NCI-H2081 treated with DMSO at 0.1 percent for 48 hours (cell line): ENCODE measurements around the gene TRIP13.
"Not testable (repeated sequence)": the region's sequence is repeated elsewhere in the genome, so short reads cannot be mapped to it uniquely, and the experiment has no call there.

ENCODE experiments used
- DNase-seq: peaks from one replicate; lab custom pipeline; 2025; lab: John Stamatoyannopoulos, UW

TRIP13 gene

GRCh38 chr5:872301-872700 lies 20.4 kb upstream of the TRIP13 start:
- no peak for DNase-seq

- DNase-seq, result no peak
Measured at GRCh38 chr5:873328-873727, 19.4 kb upstream of the TRIP13 start.

DNA sequence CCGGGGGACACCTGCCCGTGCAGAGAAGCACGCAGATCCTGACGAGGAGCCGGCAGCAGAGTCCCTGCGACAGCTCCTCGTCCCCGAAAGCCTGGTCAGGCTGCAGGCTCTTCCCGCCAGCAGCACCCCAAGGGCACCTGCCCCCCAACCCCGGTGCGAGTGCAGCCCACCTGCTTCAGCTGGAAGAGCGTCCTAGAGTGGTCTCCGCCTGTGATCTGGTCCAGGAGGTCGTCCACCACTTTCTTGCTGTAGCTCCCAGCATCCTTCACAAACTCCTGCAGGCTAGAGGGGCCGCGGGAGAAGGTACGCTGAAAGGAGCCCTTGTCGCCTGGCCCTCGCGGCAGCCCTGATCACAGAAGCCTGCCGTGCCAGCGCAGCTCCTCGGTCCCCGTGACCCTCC lies 16.8 kb upstream of the TRIP13 start:
- no peak for DNase-seq

- DNase-seq, result no peak
Measured at GRCh38 chr5:876398-877365, 16.0 kb upstream of the TRIP13 start.

DNA sequence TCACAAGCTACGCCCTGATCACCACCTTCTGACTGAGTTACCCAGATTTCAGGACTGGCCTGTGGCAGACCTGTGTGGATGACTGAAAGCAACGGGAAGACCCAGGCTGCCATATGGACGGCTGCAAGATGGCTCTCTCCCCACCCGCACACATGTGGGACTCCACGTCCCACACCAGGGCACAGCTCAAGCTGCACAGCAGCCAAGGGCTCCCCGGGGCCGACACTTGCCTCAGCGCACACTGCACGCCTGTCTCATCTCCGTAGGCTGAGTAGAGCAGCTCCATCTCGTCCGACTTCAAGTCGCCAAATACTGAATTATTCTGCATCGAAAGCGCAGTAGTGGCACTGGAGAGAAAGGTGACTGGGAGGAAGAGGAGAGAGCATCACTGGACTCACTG lies 14.6 kb upstream of the TRIP13 start:
- no peak for DNase-seq

GRCh38 chr5:878677-879076 lies 14.0 kb upstream of the TRIP13 start:
- DNase-seq, result not testable (repeated sequence)

DNA sequence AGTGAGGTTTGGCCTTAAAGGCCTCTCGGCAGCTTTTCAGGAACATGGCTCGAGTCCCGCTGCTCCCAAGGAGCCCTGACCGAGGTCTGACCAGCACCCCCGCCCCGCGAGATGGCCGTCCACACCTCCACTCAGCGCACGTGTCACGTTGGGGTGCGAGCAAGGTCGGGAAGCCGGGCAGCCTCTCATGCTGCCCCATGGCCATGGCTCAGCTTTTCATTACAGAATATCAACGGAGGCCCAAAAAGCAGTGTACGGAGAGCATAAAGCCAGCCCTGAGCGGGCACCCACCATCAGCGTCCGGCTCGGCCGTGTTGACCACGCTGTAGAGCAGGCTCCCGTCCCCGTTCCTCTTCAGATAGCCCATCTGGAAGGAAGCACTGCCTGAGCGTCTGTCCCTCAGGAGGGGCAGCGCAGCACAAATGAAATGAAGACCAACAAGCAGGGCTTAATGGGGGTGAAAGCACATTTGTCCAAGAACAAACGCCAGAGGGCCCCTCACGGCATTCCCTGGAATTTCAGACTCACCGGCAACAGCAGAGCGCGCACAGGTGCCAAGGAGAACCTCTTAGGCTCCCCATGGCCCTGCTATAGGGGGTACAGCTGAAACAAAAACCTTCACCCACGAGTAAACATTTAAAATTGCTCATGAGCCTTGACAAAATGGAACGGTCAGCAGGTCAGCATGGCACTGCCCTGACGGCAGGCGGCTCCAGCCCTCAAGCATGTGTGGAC lies 11.7 kb upstream of the TRIP13 start:
- no peak for DNase-seq

DNA sequence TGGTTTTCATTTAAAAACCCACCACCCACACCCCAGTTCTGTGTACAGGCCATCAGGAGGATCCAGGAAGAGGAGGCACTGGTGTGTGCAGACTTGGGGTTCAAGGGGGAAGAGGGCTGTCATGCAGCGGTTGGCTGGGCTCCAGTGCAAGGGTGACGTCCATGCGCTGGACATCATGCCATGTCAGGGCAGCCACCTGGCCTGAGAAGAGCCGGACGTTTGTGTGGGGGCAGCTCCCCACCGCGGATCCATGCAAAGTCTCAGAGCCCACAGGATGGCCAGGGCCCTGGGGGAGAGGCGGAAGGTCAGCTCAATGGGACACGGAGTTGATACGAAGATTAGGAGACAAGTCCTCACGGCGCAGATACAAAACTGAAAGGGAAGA lies 11.1 kb upstream of the TRIP13 start:
- no peak for DNase-seq

GRCh38 chr5:882253-883183 lies 10.2 kb upstream of the TRIP13 start:
- no peak for DNase-seq

DNA sequence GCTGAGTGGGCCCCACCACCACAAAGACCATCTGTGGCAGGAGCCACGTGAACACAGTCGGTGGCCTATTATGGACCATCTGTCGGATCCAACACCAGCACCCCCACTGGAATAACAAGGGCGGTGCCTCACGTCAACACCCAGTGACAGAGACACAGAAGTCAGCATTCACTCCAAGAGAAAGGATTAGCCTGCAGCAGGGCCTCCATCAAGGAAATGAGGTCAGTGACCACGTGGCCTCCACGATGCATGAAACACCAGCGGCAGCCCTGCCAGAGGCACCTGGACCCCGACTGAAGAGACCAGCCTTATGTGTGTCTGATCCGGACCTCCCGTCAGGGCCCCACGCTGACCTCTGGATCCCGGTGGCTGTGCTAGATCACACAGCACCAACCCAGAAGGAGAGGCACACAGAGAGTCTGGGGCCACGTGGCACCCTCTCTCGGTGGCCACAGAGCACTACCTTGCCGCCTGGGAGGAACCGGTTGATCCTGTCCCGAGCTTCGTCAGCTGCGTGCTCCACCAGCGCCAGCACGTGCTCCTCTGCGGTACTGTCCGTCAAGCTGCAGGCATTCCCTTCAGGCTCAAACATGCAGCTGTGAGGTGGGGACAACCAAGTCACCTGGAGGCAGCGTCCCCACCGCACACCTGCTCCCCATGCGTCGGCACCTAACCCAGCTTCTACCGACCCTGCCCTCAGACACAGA lies 9.1 kb upstream of the TRIP13 start:
- no peak for DNase-seq

GRCh38 chr5:884345-885126 lies 8.1 kb upstream of the TRIP13 start:
- DNase-seq, result no peak

- DNase-seq, result no peak
Measured at GRCh38 chr5:885127-885442, 7.6 kb upstream of the TRIP13 start.

DNA sequence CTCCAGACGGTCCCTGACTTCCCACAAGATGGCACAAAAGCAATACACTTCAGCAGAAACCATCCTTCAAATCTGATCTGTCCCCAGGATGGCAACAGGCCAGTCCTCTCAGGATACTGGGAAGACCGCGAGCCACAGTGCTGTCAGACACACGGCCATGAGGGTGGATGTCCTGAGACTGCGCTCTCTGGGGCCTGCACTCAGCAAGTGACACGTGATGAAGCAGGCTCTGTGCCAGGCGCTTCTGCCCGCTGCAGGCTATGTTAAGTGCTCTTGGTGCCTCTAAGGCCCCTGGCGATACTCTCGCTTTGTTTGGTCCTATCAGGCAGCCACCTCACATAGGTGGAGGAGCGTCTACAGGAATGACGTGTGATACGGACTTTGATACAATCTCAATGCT lies 7.2 kb upstream of the TRIP13 start:
- no peak for DNase-seq

DNA sequence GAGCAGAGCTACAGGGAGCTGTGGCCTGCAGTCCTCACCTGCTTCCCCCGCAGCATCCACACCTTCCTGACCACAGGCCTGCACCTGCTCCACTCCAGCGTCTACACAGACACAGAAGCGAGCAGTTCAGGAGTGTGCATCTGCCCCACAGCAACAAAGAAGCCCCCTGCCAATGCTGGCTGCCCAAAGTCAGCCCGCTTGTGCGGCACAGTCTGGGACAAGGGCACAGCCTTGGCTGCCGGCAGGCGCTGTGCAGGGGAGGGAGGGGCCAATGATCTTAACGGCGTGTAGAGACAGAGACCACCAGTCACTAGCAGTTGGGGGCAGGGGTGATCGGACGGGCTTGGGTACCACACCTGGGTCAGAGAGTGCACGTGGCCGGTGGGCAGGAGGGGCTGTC lies 6.6 kb upstream of the TRIP13 start:
- DNase-seq, result no peak

DNA sequence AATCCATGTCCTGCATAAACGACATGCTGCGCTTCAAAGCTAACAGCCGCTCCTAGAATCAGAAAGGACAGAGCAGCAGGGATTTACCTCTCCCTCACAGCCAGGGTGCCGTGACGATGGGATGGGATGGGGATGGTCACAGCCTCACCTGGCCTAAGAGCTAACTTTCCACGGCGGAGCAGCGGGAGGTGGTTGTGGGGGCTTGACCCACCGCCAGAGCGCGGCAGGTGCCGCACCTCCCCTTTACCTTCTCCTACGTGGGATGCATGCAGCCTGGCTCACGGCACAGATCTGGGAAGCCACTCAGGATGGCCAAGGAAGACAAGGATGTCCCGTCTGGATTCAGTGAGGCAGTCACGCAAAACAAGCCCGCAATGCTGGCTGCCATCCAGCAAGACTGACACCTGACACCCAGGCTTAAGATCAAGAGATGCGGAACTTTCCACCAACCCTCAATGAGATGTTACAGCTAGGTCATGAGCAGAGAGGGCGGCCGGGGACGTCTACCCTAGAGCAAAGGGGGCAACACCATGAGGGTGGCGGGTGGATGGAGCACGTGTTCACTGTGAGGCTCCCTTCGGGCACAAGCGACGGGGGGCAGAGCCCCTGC lies 5.9 kb upstream of the TRIP13 start:
- no peak for DNase-seq

GRCh38 chr5:887947-888637 lies 4.6 kb upstream of the TRIP13 start:
- DNase-seq, result no peak

DNA sequence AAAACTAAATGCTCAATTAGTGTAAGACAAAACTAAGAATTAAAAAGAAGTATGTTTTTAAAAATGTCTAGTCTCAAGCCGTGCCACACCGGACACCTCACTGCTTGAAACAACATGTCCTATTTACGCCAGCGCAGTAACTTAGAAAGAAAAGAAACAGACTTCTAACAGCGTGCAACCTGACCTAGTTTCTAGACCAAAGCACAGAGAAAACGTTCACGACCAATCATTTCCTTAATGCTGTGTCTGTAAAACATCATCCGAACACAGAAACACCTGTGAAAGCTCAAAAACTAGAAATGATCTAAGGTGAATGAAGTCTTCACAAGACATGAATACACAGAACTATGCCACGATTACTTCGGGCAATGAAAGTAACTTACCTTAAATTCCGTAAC lies 4.0 kb upstream of the TRIP13 start:
- DNase-seq, result no peak

DNA sequence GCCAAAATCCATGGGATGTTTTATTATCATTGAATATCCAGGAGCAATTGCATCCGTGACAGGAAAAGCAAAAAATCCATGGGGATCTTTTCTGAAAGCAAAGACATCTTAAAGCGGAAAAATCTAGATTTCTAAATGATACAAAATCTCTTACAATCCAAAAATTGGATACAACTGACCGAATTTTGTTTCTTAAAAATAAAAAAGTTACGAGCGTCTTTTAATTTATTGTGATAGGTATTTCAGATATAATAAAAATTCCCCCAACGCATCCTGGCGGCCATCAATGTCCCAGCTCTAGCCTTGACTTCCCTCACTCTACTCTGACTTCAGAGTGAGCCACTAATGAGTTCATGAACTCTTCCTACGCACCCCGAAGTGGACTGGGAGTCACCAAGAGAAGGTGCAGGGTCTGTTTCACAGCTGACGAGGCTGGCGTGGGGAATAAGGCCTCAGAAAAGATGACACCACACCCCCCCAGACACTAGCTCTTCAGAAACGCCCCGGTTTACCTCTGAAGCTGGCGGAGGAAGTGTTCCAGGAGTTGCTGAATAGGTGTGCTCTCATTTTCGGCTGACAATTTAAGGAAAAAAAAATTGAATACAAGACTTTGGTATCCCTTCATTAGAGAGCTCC lies 3.5 kb upstream of the TRIP13 start:
- no peak for DNase-seq

- peak; percentile 52 for DNase-seq
Measured at GRCh38 chr5:891117-891836, 1.4 kb upstream of the TRIP13 start.
